GM18499 (cell line): Measurements from ENCODE around the gene PARP14.

ENCODE experiments used
- ATAC-seq: cut with Tn5 transposase; IDR thresholded peaks from one replicate; pipeline ENCODE4 v1.9.1; 2021; ENCODE audit warnings: moderate number of reproducible peaks; ENCODE audit not compliant: insufficient read depth, unreplicated experiment

Gene PARP14

DNA sequence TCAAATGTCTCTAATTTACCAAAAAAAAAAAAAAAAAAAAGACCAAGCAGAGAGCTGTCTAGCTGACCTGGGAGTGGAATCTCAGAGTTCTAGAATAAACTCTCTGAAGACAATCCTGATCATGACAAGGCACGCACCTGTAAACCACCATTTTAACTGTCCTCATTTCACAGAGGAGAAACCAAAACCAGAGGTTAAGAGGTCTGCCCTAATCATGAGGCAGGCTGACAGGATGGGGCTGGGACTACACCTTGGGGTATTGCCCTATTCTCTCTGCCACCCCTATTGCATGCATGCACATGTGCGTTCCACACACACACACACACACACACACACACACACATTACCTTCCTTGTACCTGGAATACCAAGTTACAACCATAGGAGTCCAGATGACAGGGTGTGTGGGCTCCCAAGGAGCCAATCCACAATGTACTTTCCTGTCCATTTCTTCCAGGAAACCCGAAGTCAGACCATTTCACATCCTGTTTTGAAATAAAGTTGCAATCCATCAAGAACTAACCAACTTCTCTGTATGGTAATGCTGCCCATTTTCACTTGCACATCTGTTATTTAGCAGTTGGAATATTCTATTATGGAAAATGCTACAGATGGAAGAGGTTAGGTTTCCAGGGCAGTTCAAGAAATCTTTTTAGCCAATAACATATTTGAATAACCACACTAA lies 78.4 kb downstream of the PARP14 start:
- ATAC-seq = no peak

DNA sequence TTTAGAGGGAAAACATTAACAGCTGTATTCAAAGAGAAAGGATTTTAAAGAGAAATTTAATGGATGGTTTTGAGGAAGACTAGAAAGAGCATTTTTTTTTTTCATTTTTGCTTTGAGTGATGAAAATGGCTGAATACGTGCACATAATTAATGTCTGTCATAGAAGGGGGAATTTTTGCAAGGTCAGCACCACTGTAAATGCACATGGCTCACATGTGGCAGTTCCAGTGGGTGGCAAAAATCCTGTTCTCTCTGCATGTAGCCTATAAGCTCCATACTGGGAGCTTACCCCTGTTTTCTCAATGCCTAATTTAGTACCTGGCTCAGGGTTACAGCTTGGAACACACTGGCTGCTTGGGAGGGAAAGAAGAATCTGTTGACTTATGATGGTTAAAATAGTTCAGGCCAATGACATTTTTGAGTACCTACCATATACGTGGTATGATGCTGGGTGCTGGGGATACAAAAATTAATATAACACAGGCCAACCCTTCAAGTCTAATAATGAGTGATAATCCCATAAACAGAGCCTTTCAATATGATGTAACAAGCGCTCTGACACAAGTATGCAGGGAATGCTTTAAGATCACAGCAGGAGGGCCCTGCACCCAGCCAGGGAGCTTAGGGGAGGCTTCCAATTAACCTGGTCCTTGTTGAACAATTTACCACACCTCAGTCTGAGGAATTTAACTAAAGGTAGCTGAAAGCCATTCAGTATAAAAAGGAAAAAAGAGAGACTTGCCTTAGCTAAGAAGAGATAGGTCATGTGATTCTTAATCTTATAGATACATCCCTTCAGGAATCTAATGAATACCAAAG lies 80.0 kb downstream of the PARP14 start:
- ATAC-seq = no peak

GRCh38 chr3:122766430-122766829 lies 85.8 kb downstream of the PARP14 start:
- no peak for ATAC-seq

GRCh38 chr3:122767540-122768372 lies 87.1 kb downstream of the PARP14 start:
- no peak for ATAC-seq

DNA sequence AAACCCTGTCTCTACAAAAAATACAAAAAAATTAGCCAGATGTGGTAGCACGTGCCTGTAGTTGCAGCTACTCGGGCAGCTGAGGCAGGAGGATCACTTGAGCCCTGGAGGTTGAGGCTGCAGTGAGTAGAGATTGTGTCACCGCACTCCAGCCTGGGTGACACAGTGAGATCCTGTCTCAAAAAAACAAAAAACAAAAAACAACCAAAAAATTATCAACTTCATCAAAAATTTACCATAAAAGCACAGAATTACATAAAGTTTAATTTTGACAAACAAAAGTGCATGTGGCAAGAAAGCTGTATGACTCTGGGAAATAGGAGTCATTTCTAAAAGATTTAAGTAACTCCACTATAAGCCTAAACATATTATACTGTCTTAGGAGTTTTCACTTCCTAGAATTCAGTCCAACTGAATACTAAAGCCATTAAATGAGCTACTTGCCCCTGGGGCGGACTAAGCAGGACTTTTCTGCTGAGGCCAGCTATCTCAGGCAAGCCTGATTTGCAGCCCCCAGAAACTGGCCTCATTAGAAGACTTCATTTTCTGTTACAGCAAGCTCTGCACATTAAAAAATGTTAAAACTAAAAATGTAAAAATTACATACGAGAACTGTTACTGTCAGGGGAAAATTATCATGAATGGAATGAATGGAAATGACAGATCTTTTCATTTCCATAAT lies 90.0 kb downstream of the PARP14 start:
- no peak for ATAC-seq

DNA sequence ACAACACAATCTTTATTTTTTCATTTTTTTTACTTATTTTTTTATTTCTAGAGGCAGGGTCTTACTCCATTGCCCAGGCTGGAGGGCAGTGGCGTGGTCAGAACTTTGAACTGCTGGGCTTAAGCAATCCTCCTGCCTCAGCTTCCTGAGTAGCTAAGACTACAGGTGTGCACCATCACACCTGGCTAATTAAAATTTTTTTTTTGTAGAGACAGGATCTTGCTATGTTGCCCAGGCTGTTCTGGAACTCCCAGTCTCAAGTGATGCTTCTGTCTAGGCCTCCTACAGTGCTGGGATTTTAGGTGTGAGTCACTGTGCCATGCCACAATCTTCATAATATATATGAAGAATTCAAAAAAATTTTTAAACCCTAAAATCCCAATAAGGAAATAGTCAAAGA lies 92.2 kb downstream of the PARP14 start:
- ATAC-seq = no peak

- ATAC-seq = no peak
These were observed 93.4 kb downstream of the PARP14 start for GRCh38 chr3:122773944-122774509.

- no peak for ATAC-seq
These were observed 93.9 kb downstream of the PARP14 start for GRCh38 chr3:122774564-122774963.

DNA sequence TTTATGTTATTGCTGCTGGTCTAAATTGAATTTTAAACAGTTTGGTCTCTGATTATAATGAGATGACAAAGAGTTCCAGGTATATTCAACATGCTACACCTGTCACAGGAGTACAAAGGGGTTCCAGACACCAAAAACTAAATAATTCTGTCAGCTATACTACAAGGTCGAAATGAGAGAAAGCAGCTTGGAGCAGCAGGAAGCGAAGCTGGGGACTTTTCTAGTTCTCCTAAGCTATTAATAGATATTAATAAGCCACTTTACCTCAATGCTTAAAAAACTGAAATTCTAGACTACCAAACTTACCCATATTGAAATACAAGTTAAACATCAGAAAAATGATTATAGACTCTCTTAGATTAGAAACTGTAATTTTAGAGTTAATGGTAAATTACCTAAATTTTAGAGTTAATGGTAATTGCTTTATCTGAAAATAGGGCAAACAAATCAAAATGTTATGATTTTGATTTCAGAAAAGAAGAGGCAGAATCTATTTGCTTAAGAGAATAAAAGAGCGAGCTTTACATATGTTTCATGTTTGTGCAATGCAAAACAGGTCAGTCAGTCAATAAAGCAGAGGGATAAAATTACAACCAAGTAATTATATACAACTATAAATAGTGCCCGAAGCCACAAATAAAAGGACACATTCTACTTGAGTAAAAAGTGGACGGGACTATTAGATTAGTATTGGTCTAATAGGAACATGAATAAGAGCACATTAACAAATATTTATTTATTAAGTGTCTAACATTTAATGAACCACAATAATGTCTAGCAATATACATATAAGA lies 96.2 kb downstream of the PARP14 start:
- ATAC-seq = no peak

DNA sequence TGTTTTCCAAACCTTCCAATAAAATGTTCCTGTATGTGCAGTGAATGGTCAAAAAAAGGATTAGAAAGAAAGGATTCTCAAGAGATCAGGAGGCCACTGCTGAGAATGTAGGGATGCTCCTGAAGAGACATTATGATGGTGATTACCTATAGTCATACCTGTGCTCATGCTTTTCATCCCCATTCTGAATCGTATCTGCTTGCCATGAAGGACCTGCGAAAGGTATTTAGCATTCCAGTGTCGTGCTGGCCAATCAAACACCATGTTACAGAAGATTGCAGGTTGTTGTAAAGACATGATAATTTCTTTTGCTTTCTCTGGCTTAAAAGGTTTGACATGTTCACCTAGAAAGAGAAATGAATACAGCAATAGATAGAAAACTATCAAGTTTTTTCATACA lies 96.9 kb downstream of the PARP14 start:
- no peak for ATAC-seq
